ENCODE measurements around the gene TOM1L2.

- TF ChIP-seq POLR2A (IDR thresholded peaks at IDR 0.05) (no peak), CTCF (IDR thresholded peaks at IDR 0.05 in 4 of 5, conservative IDR thresholded peaks at IDR 0.05 in 1 of 5) (no peak)
Measured at GRCh38 chr17:17972952-17973254, 703 bp upstream of the TOM1L2 start.
